Cardiac muscle cell (in vitro differentiated cells and primary cell): ENCODE data around the gene SCAMP2. TPM values are rescaled to one million over a fixed set of nuclear protein-coding genes. Genes with fewer than 3 reads are reported as not detected.
A peak's percentile ranks its signal among the peaks of the same experiment; 100 is the strongest.

Experiments
- DNase-seq, 2 donors: peaks; one replicate each; pipeline versions ENCODE4 v3.0.0 to v3.0.0-alpha.2; 2010 to 2017; ENCODE audit warnings: low read depth in 1 of 2, low spot score in 1 of 2
- H3K27ac ChIP-seq: fragments of 200-600 bp; sonication (generic); 2 replicates; pipeline ENCODE4 v1.5.1; 2016
- H3K27me3 ChIP-seq: fragments of 200-600 bp; sonication (generic); 2 replicates; pipeline ENCODE4 v1.6.0; 2016; ENCODE audit warnings: control low read depth
- H3K36me3 ChIP-seq: fragments of 200-600 bp; sonication (generic); 2 replicates; pipeline ENCODE4 v1.5.1; 2016; ENCODE audit warnings: control low read depth
- H3K4me1 ChIP-seq: fragments of 200-600 bp; sonication (generic); 2 replicates; pipeline ENCODE4 v1.8.1; 2017; ENCODE audit warnings: low read depth, mild to moderate bottlenecking, mixed run types
- H3K4me3 ChIP-seq: fragments of 200-600 bp; sonication (generic); 2 replicates; pipeline ENCODE4 v1.5.1; 2016; ENCODE audit warnings: mild to moderate bottlenecking
- H3K9me3 ChIP-seq: fragments of 200-600 bp; sonication (generic); 2 replicates; pipeline ENCODE4 v1.5.1; 2017; ENCODE audit warnings: low read depth, mild to moderate bottlenecking, control low read depth
- polyA plus RNA-seq: library from polyadenylated mRNA; unstranded; fragments of >200 nt; fragmentation: Nextera tagmentation; extraction: Ambion mirVana; gene quantifications from 2 replicates; pipeline ENCODE4 v1.2.1, GENCODE V29; 2016
- total RNA-seq: library from RNA; depleted of rRNA; stranded (reverse); fragments of >200 nt; gene quantifications from 2 replicates; pipeline ENCODE4 v1.2.3, GENCODE V29; 2016
- TF ChIP-seq, protein P1 (sequence below): IDR thresholded peaks from 2 replicates; pipeline ENCODE4 v1.5.1; 2012; ENCODE audit warnings: low read depth, mild to moderate bottlenecking, low read length

Gene SCAMP2
- total and polyA plus RNA-seq, 2 experiments from 2014 or later, result 52.3 to 115 TPM

DNA sequence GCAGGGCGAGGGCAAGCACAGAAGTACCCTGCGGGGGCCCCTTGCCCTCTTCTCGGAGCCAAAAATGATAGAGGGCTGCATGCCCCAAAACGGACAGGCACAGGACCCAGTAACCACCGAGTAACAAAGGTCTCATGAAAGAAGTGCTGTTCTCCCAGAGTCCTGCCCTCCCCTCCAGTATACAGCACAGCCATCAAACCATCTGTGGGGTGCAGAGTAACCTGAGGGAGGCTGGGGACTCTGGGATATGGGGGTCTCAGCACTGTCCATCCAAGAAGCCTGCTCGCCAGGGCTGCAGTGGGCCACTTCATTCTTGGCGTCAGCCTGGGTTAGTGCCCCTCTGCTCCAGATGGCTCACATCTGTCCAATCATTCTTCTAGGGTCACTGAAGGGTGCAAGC lies 36.3 kb downstream of the SCAMP2 start:
- TF ChIP-seq, protein P1, sequence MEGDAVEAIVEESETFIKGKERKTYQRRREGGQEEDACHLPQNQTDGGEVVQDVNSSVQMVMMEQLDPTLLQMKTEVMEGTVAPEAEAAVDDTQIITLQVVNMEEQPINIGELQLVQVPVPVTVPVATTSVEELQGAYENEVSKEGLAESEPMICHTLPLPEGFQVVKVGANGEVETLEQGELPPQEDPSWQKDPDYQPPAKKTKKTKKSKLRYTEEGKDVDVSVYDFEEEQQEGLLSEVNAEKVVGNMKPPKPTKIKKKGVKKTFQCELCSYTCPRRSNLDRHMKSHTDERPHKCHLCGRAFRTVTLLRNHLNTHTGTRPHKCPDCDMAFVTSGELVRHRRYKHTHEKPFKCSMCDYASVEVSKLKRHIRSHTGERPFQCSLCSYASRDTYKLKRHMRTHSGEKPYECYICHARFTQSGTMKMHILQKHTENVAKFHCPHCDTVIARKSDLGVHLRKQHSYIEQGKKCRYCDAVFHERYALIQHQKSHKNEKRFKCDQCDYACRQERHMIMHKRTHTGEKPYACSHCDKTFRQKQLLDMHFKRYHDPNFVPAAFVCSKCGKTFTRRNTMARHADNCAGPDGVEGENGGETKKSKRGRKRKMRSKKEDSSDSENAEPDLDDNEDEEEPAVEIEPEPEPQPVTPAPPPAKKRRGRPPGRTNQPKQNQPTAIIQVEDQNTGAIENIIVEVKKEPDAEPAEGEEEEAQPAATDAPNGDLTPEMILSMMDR, result no peak
- DNase-seq, result no peak

DNA sequence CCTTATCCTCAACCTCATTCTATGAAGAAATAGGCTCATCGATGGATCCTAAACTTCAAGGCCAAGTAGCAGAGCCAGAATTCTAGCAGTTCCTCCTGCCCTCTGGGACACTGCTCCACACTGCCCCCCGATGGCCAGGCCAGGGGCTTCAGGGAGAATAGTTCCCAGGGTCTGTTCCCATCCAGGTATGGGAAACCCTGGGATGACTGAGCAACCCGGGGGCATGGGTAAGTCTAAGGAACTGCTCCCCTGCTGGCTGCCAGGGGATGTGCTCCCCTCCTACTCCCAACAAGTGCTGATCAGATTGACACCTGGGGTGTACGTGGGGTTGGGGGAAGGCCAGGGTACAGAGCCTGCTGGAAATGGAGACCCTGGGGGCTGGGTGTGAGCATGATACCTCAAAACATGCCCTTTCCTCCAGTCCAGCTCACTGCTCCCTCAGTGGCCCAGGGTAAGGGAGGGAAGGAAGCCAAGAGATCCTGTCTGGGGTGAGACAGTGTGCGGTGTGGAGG lies 37.8 kb downstream of the SCAMP2 start:
- Histone ChIP-seq H3K27ac (no peak overlapping the region), H3K9me3 (no peaks in the 10 kb centered on the region), H3K27me3 (no peaks in the 10 kb centered on the region), H3K4me1 (peaks cover 4% of the 10 kb centered on the region), H3K4me3 (no peak overlapping the region), H3K36me3 (no peaks in the 10 kb centered on the region)
- TF ChIP-seq, protein P1, result peak; percentile 87
- peak; percentile 57 to 69 for DNase-seq

More for the DNA sequence above, 36.3 kb downstream of the SCAMP2 start:
- Histone ChIP-seq H3K27me3 (no peaks in the 10 kb centered on the region), H3K27ac (no peak overlapping the region), H3K9me3 (no peaks in the 10 kb centered on the region), H3K36me3 (no peaks in the 10 kb centered on the region), H3K4me1 (peaks cover 3% of the 10 kb centered on the region), H3K4me3 (no peak overlapping the region)

DNA sequence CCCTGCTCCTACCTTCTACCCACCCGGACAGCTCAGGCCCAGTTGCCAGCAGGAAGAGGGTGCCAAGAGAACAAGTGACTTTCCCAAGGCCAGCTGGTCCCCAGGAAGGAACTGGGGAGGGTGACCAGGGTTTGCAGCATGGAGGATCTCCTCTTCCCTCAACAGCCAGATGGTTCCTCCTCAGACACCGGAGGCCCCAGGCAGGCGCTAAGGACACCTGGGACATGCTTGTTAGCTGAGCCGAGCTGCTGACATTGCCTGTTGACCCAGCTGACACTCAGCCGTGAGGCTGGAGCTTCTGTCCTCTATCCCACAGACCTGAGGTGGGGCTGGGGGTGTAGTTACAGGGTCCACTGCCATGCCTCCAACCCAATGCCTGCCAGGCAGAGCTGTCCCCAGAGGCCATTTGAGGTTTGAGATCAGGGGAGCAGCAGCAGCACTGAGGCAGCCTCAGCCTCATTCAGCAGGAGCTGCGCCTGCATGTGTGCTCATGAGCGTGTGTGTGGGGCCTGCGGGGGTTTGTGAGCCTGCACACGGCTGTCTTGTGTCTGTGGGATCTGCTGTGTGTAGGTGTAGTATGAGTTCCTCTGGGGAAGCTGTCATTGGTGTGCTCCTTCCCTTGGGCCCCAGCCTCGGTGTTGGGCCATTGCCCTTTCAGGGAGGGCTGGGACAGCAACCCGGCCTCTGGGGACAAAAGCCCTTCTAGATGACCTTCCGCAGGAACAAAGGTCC lies 39.6 kb downstream of the SCAMP2 start:
- Histone ChIP-seq H3K36me3 (no peaks in the 10 kb centered on the region), H3K9me3 (no peaks in the 10 kb centered on the region), H3K4me3 (no peak overlapping the region), H3K27ac (no peak overlapping the region), H3K27me3 (peaks cover 3% of the 10 kb centered on the region), H3K4me1 (peaks cover 4% of the 10 kb centered on the region)
- no peak for DNase-seq
- TF ChIP-seq, protein P1, result no peak

DNA sequence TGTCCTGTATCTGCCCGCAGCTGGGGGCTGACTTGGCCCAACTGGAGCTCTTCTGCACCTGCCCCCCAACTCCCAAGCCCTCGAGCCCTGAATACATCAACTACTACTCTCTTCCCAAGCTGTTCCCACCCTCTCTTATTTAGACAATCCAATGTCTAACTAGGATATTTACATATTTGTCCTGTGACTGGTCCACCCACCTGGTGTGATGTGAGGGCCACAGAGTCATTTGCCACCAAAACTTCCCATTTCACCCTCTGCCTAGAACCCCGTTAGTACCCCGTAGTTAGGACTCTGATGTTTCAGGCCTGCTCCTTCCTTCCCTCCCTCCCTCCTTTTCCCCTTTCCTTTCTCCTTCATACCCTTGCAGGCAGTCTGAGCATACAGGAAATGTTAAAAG lies 40.3 kb downstream of the SCAMP2 start:
- peaks cover 4% of the 10 kb centered on the region for H3K4me1 ChIP-seq
- no peak overlapping the region for H3K27ac ChIP-seq
- DNase-seq, result no peak
- H3K27me3 ChIP-seq, result peaks cover 10% of the 10 kb centered on the region
- no peaks in the 10 kb centered on the region for H3K9me3 ChIP-seq
- TF ChIP-seq, protein P1, result no peak
- H3K4me3 ChIP-seq, result no peak overlapping the region
- no peaks in the 10 kb centered on the region for H3K36me3 ChIP-seq

DNA sequence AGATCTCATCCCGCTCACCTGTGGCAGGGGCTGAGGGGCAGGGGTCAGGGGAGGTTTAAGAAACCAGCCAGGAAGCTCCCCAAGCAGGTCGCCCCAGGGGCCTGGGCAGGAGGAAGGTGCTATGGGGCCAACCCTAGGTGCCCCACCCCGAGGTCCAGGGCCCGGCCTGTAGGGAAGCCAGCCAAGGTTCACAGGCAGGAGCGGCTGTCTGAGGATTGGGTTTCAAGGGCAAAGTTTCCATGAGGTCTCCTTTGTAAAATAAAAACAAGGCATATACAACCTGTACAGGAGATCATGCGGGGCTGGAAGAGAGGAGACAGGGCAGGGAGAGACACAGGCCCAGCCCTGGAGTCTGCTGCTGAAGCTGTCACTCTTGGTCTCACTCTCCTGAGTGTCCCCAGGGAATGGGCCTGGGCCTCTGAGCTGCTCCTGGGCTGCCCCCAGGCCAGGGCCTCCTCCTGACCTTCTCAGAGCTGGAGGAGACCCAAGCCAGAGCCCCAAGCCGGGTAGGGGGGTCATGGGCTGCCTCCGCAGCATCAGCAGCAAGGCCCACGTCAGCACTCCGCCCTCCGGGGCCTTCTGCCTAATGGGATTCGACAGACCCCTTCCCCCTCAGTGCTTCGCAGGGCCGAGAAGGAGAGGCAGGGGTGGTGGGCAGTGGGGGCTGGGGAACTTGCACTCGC lies 41.2 kb downstream of the SCAMP2 start:
- no peak overlapping the region for H3K27ac ChIP-seq
- no peak overlapping the region for H3K4me3 ChIP-seq
- peaks cover 19% of the 10 kb centered on the region for H3K27me3 ChIP-seq
- H3K9me3 ChIP-seq, result no peaks in the 10 kb centered on the region
- no peaks in the 10 kb centered on the region for H3K36me3 ChIP-seq
- TF ChIP-seq, protein P1, result no peak
- H3K4me1 ChIP-seq, result peaks cover 4% of the 10 kb centered on the region
- DNase-seq, result no peak
